Fibroblast of mammary gland (primary cell): ENCODE measurements around the gene MSI2.

ENCODE experiments used
- DNase-seq: peaks from one replicate; pipeline ENCODE4 v3.0.0-alpha.2; 2010; ENCODE audit warnings: low read depth
- H3K4me3 ChIP-seq: 2 replicates; pipeline ENCODE4 v1.5.1; 2011; ENCODE audit warnings: low read depth, mild to moderate bottlenecking, low read length, moderate library complexity; ENCODE audit not compliant: control insufficient read depth
- TF ChIP-seq, protein P1 (sequence below): conservative IDR thresholded peaks from 2 replicates; pipeline ENCODE4 v1.5.1; 2011; ENCODE audit warnings: low read depth, low read length, inconsistent platforms; ENCODE audit not compliant: control insufficient read depth, insufficient read depth

The MSI2 gene

DNA sequence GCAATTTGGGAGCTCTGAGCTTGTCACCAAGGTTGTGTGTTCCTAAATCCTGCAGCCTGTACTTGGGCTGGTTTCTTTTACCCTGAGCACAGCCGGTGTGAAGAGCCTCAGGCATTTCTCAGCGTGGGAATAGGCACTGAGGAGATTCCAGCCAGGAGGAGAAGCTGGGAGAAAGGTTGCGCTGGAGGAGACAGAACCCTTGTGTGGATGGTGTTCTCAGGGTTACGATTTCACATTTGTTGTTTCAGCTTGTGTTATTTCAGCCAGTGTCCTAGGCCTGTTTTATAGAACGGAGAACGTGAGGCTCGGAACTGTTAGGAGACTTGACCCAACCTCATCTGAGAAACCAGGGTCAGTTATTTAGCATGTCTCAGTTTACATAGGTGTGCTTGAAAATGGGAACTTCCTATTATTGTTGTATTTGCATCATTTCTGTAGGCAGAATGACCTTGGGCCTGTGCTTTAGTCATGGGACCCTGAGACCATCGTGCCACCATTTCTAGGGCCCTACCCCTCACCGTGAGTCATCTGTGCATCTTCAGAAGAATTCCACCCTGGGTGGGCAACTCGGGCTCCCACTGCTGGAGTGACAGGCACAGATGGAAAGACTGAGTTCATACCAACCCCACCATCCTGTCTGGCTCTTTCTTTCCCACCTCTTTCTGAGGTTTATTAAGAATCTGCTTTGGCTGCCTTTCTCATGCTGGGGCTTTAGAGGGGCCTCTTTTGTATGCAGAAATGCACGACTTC lies 134.9 kb downstream of the MSI2 start:
- TF ChIP-seq, protein P1, sequence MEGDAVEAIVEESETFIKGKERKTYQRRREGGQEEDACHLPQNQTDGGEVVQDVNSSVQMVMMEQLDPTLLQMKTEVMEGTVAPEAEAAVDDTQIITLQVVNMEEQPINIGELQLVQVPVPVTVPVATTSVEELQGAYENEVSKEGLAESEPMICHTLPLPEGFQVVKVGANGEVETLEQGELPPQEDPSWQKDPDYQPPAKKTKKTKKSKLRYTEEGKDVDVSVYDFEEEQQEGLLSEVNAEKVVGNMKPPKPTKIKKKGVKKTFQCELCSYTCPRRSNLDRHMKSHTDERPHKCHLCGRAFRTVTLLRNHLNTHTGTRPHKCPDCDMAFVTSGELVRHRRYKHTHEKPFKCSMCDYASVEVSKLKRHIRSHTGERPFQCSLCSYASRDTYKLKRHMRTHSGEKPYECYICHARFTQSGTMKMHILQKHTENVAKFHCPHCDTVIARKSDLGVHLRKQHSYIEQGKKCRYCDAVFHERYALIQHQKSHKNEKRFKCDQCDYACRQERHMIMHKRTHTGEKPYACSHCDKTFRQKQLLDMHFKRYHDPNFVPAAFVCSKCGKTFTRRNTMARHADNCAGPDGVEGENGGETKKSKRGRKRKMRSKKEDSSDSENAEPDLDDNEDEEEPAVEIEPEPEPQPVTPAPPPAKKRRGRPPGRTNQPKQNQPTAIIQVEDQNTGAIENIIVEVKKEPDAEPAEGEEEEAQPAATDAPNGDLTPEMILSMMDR = no peak
- no peak for DNase-seq
- H3K4me3 ChIP-seq = no peak overlapping the region

DNA sequence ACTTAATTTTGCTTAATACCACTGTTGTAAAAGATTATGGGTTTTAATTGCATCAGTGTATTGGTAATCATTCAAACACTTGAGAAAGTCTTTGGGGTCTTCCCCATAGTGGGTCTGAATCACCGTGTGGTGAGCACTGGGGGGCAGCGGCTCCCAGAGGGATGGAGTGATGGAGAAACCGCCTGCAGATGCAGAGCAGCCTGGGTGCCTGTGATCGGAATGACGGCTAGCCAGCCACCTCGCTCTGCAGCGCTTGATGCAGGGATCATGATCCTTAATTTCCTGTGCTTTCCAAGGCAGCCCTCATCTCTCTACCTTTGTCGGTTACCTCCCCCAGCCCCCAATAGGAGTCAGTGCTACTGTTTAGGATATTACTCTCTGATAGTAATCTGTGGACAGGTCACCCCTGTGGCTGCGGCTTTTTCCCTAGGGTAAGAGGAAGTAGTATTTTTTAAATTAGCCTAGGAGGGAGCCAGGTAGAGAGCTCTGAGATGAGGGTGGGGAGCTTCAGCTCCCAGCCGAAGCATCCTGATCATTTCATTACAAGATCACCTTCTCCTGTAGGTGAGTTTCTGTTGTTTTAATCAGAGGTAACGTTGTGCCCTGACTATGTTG lies 135.6 kb downstream of the MSI2 start:
- DNase-seq = no peak
- no peak overlapping the region for H3K4me3 ChIP-seq
- TF ChIP-seq, protein P1 = no peak

DNA sequence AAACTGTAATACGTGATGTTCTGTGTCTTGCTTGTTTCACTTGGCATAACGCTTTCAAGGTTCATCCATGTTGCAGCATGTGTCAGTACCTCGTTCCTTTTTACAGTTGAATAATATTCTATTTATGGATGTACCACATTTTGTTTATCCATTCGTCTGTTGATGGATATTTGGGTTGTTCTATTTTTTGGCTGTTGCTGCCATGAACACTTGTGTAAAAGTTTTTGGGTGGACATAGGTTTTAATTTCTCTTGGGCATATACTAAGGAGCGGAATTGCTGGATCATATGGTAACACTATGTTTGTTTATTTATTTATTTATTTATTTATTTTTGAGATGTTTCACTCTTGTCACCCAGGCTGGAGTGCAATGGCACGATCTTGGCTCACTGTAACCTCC lies 137.0 kb downstream of the MSI2 start:
- H3K4me3 ChIP-seq = no peak overlapping the region
- no peak for DNase-seq
- TF ChIP-seq, protein P1 = no peak

DNA sequence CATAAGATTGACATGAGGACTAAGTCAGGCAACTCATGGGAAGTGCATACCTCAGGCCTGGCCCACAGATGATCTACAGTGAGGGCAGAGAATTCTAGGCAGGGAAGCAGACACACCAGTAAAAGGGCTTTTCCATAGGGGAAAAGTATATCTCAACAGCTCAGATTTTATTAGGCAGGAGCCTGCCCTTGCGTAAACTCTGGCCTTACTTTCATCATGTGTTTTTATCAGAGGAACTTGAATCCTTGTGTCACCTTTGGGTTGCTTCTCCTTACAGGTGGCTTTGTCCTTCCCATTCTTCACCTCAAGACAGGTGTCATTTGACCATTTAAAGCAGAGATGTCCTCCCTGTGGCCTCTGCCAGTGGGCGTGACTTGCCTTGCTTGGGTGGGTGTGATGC lies 138.1 kb downstream of the MSI2 start:
- TF ChIP-seq, protein P1 = no peak
- no peak overlapping the region for H3K4me3 ChIP-seq
- DNase-seq = no peak

DNA sequence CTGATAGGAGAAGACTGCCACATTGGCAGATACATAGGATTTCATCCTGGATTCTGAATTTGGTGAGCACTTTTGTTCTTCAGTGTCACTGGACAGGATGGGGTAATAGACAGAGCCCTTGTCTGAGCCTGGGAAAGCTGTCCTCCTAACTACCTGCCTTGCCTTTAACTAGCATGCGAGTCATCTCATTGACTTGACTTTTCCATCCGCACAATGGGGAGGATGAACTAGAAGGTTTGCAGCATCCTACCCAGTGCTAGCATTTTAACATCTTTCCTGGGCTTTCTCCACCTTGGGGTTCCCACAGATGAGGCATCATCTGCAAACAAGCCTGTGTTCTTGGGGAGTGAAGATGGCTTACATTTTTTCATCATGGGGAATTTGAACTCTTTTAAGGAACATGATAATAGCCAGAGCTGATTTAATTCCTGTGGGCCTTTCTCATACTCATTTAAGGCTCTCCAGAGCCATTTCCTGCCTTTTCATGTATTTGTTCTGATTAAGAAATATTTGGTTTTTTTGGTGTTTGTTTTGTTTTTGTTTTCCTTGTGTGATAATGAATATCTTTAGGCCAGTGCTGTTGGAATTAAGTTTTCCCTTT lies 139.5 kb downstream of the MSI2 start:
- TF ChIP-seq, protein P1 = no peak
- H3K4me3 ChIP-seq = no peak overlapping the region
- no peak for DNase-seq

DNA sequence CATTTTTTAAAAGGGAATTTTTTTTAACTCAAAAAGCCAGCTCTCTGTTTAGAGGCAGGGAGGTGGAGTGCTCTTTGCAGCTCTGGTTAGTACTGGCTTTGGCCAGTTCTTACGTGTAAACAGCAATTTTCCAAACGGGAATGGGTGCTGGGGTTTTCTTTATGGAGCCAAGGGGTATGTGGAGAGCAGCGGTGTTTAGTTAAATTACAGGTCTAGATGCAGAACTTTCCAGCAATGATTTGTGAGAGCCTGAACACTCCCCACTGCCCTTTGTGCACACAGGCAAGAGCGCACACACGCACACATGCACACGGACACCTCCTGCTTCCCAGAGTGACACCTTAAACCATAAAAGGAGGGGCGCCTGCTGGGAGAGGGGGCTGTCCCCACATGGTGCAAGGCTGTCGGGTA lies 140.2 kb downstream of the MSI2 start:
- TF ChIP-seq, protein P1 = no peak
- no peak for DNase-seq
- H3K4me3 ChIP-seq = no peak overlapping the region
